ENCODE measurements around the gene PCGF1. TPM values are rescaled to one million over a fixed set of nuclear protein-coding genes. Genes with fewer than 3 reads are reported as not detected.
A peak's percentile ranks its signal among the peaks of the same experiment; 100 is the strongest.

The PCGF1 gene
- total RNA-seq, 1 experiment from 2014 or later, result 39.9 TPM

DNA sequence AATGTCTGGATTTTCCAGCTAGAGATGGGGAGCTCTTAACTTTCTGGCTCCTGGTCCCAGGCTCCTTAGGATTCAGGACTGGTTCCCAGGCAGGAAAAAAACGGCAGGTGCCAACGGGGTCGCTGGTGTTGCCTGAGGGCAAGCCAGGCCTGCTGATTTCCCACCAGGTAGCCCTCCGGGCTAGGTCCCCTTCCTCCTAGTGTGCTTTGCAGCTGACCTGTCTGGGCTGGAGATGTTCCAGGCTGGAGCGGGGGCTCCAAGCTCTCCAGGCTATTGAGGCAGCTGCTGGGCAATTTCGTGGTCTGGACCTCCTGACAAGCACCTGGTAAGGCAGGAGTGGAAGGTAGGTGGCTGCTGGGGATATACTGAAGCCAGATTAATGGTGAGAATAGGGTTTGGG is 33.0 kb downstream of the PCGF1 start:
- no peak overlapping the region for H3K9ac ChIP-seq (ENCODE audit: low read length)
- no peak overlapping the region for H3K27ac ChIP-seq (ENCODE audit: low read depth, low read length)
- BruUV-seq (replicated peaks), result no TSS peak
- ChIA-PET CTCF (interaction anchor here (1.0 to 1.8 kb wide), 3 partner anchors 9 to 139 kb away, joined by 3 to 6 read pairs (median 3); partner anchors contain the start of genes CCDC142, TTC31 and WBP1), POLR2A (interaction anchor here (1.0 to 1.1 kb wide), 2 partner anchors 16 to 26 kb away, joined by 3 read pairs; partner anchors contain the start of gene WBP1), RAD21 (ENCODE audit: low non-redundant PET in 1 of 2, low total read pairs in 2 of 2, uncharacterized antibody in 2 of 2, unreplicated experiment in 2 of 2) (no interaction called here)
- ATAC-seq (no peak), DNase-seq (ENCODE audit: low read depth, low spot score) (no peak)
- no peak overlapping the region for H2AFZ ChIP-seq (ENCODE audit: low read depth, low read length, poor library complexity, severe bottlenecking)
- H3K9me3 ChIP-seq (ENCODE audit: control insufficient read depth in 1 of 2, insufficient read depth in 1 of 2, low read depth in 1 of 2, low read length in 2 of 2), result no peaks in the 10 kb centered on the region
- H3K4me2 ChIP-seq (ENCODE audit: low read length), result no peak overlapping the region
- TF ChIP-seq, protein P1, sequence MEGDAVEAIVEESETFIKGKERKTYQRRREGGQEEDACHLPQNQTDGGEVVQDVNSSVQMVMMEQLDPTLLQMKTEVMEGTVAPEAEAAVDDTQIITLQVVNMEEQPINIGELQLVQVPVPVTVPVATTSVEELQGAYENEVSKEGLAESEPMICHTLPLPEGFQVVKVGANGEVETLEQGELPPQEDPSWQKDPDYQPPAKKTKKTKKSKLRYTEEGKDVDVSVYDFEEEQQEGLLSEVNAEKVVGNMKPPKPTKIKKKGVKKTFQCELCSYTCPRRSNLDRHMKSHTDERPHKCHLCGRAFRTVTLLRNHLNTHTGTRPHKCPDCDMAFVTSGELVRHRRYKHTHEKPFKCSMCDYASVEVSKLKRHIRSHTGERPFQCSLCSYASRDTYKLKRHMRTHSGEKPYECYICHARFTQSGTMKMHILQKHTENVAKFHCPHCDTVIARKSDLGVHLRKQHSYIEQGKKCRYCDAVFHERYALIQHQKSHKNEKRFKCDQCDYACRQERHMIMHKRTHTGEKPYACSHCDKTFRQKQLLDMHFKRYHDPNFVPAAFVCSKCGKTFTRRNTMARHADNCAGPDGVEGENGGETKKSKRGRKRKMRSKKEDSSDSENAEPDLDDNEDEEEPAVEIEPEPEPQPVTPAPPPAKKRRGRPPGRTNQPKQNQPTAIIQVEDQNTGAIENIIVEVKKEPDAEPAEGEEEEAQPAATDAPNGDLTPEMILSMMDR (IDR thresholded peaks at IDR 0.05 in 2 of 3, conservative IDR thresholded peaks at IDR 0.05 in 1 of 3; ENCODE audit: borderline replicate concordance in 1 of 3, insufficient read depth in 1 of 3, low read depth in 2 of 3, low read length in 2 of 3), result no peak
- no peak overlapping the region for H3K4me3 ChIP-seq (replicated peaks in 1 of 2; ENCODE audit: low read depth in 1 of 2, low read length in 2 of 2)
- intact Hi-C loops (cut with micrococcal nuclease), result no loop called here
- H3K36me3 ChIP-seq (ENCODE audit: control insufficient read depth in 1 of 2, insufficient read depth in 2 of 2, low read length in 2 of 2), result peaks cover 13 to 17% of the 10 kb centered on the region in 2 experiments; a peak in 2 of 4 replicates
- H3K27me3 ChIP-seq (ENCODE audit: insufficient read depth, low read length), result no peaks in the 10 kb centered on the region
- peaks cover 12 to 18% of the 10 kb centered on the region in 2 experiments; a peak in 3 of 4 replicates for H3K4me1 ChIP-seq (ENCODE audit: control insufficient read depth in 1 of 2, insufficient read depth in 2 of 2, low read length in 2 of 2)
- no peaks in the 10 kb centered on the region for H4K20me1 ChIP-seq (ENCODE audit: insufficient read depth)
- no peaks in the 10 kb centered on the region for H3K9me2 ChIP-seq (ENCODE audit: insufficient read depth)
- H3K79me2 ChIP-seq (ENCODE audit: insufficient read depth, low read length), result peaks cover 10% of the 10 kb centered on the region

DNA sequence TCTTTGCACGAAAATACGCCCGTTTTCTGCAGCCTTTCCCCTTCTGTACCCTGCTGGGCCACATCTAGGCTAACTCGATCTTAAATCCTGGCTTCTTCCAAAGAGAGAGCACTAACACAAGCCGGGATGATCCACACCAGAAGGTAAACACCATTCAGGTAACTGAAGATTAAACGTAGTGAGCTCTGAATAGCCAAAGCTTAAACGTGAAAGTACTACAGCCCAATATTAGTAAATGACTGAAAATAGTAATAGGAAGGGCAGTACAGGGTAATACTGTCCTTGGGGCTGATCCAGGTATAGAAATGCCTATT is 34.6 kb downstream of the PCGF1 start:
- Histone ChIP-seq H3K4me2 (ENCODE audit: low read length) (peak overlapping the region; percentile 88), H3K4me3 (replicated peaks in 1 of 2; ENCODE audit: low read depth in 1 of 2, low read length in 2 of 2) (peak overlapping the region; percentile 94 to 96), H4K20me1 (ENCODE audit: insufficient read depth) (no peaks in the 10 kb centered on the region), H3K4me1 (ENCODE audit: control insufficient read depth in 1 of 2, insufficient read depth in 2 of 2, low read length in 2 of 2) (peaks cover 12 to 18% of the 10 kb centered on the region in 2 experiments; a peak in 3 of 4 replicates), H3K9ac (ENCODE audit: low read length) (peak overlapping the region; percentile 87), H3K9me3 (ENCODE audit: control insufficient read depth in 1 of 2, insufficient read depth in 1 of 2, low read depth in 1 of 2, low read length in 2 of 2) (no peaks in the 10 kb centered on the region), H3K27me3 (ENCODE audit: insufficient read depth, low read length) (no peaks in the 10 kb centered on the region), H3K36me3 (ENCODE audit: control insufficient read depth in 1 of 2, insufficient read depth in 2 of 2, low read length in 2 of 2) (peaks cover 8 to 17% of the 10 kb centered on the region in 2 experiments; a peak in 2 of 4 replicates), H2AFZ (ENCODE audit: low read depth, low read length, poor library complexity, severe bottlenecking) (no peak overlapping the region), H3K27ac (ENCODE audit: low read depth, low read length) (peak overlapping the region; percentile 82), H3K9me2 (ENCODE audit: insufficient read depth) (no peaks in the 10 kb centered on the region), H3K79me2 (ENCODE audit: insufficient read depth, low read length) (peaks cover 10% of the 10 kb centered on the region)
- ATAC-seq, result peak; percentile 4
- BruUV-seq (replicated peaks), result TSS peak; percentile 88
- ChIA-PET CTCF (interaction anchor here (1.5 kb wide), 1 partner anchor 10 kb away, joined by 11 read pairs; the partner anchor contains the start of genes CCDC142 and TTC31), RAD21 (ENCODE audit: low non-redundant PET in 1 of 2, low total read pairs in 2 of 2, uncharacterized antibody in 2 of 2, unreplicated experiment in 2 of 2) (interaction anchor here in 1 of 2 experiments (0.6 kb wide), 1 partner anchor 57 kb away, joined by 3 read pairs; the partner anchor contains the start of genes AUP1 and HTRA2), POLR2A (interaction anchor here (1.2 to 2.7 kb wide), 4 partner anchors 9 to 58 kb away, joined by 3 to 25 read pairs (median 6); partner anchors contain the start of genes CCDC142, TTC31 and WBP1)
- no peak for DNase-seq (ENCODE audit: low read depth, low spot score)
- TF ChIP-seq SIN3A (IDR thresholded peaks at IDR 0.05; ENCODE audit: low read depth), result no peak
- intact Hi-C loops (cut with micrococcal nuclease), result no loop called here
